Stimulated activated CD4-positive, alpha-beta T cell treated with anti-CD3 and anti-CD28 coated beads, TNF-alpha, amount 100 ng/mL, for 48 hours (primary cell): ENCODE results near the gene OSBPL9.
A peak's percentile ranks its signal among the peaks of the same experiment; 100 is the strongest.
"Not testable (repeated sequence)": the region's sequence is repeated elsewhere in the genome, so short reads cannot be mapped to it uniquely, and the experiment has no call there.

Experiments
- DNase-seq, 3 donors: peaks; one replicate each; pipeline ENCODE4 v3.0.0-alpha.2; 2020; ENCODE audit warnings: low read depth in 3 of 3

OSBPL9 gene

DNA sequence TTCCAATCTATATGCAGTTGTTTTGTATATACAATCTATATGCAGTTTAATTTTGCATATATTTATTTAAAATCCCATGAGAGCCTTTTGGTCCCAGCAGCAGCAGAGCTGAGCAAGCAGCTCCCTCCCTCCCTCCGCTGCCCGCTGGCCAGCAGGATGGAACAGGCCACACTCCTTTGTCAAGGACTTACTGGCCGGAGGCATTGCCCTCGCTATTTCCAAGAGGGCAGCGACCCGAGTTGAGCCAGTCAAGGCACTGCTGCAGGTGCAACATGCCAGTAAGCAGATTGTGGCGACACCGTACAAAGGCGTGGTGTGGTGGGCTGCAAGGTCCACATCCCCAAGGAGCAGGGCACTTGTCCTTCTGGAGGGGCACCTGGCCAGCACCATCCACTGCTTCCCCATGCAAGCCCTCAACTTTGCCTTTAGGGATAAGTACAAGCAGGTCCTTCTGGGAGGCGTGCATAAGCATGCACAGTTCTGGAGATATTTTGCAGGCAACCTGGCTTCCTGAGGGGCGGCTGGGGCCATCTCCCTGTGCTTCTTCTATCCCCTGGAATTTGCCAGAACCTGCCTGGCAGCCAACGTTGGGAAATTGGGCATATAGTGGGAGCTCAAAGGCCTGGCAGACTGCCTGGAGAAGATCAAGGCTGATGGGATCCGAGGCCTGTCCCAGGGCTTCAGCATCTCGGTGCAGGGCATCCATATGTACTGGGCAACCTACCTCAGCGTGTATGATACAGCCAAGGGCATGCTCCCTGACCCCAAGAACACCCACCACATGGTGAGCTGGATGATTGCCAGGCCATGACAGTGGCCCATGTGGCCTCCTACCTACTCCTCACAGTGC is 92.2 kb downstream of the OSBPL9 start:
- DNase-seq, result no peak

DNA sequence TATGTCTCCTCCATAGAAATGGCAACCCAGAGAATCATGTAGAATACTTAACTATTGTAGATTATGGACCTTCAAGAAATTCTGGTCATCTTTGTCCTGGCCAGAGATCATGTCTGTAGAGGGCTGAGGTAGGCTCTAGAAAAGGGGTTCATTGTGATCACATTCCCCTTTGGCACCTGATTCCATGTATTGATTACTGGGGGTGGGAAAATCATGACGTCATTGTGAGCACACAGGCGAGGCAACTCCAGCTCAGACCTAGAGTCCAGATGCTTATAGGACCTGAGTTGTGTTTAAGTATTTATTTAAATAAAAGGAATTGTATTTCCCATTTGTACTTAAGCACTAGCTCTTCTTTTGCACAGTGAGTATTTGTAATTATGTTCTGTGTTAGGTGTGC is 93.1 kb downstream of the OSBPL9 start:
- DNase-seq, result no peak

DNA sequence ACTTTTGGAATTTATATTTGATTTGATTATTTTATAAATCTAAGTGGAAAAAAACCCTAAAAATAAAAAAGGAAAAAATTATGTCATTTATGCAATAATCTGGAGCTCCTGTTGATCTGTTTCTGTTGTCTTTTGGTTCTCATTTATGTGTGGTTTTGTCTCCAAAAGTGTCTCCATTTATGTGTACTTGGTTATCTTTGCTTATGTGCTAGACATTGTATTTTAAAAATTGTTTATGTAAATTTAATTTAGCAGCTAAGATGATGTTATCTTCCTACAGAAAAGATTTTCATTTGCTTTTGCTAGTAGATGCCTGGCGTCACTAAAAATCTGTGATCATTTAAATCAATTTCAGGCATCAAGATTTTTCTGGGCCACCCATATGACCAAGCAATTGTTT is 95.7 kb downstream of the OSBPL9 start:
- DNase-seq, result no peak

DNA sequence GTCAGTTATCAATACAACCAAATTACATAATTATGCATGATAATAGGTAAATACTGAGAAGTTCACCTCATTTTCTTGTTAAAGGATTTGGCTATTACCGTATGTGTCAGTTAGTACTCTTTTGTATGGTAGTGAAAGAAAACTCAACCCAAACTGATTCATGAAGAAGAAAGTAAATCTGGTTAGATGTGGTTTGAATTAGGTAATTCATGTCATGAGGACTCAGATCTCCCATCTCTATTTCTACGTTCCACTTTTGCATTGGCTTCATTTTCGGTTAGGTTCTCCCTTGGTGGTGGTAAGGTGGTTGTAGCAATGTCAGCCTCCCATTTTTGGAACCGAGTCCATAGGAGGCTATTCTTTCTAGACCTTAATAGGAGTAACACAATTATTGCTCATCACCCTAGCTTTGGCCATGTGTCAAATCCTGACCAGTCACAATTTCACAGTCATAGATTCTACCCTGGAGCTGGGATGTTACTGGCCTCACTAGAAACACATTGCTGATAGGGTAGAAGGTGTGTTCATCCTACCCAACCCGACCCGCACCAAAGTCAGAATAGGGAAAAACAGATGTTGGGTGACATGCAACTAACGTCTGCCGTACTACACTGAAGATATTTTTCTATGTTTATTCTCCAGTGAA is 97.6 kb downstream of the OSBPL9 start:
- DNase-seq, result no peak

DNA sequence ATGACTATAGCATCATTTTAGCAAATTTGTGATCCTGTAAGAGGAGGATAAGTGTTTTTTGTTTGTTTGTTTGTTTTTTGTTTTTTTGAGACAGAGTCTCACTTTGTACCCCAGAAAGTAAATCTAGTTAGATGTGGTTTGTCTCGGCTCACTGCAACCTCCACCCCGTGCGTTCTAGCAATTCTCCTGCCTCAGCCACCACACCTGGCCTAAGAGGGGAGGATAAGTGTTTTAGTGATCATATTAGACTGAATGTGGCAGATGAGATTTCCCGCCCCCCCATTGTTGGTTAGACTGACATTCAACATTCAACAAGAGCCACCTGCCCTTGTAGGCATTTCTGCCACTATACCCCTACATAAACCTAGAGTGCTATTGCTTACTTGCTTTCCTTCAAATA is 98.5 kb downstream of the OSBPL9 start:
- no peak for DNase-seq

DNA sequence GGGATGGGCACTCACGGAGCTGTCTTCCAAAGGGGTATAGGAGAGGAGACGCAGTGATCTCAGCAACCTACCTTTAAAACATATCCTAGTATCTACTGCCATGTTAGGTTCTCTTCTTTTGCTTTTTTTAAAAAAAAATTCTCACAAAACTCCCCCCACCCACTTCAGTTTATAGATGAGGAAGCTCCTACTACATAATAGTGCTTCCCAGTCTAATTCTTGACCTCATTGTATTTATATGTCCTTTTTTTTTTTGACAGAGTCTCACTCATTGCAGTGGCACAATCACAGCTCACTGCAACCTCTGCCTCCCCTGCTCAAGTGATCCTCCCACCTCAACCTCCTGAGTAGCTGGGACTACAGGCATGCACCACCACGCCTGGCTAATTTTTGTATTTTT is 99.9 kb downstream of the OSBPL9 start:
- DNase-seq, result no peak

DNA sequence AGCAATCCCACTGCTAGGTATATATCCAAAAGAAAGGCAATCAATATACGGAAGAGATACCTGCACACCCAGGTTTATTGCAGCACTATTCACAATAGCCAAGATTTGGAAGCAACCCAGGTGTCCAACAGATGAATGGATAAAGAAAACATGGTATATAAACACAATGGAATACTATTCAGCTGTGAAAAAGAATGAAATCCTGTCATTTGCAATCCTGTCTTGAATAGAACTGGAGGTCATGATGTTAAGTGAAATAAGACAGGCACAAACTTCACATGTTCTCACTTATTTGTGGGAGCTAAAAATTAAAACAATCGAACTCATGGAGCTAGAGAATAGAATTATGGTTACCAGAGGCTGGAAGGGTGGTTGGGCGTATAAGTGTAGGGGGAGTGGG is 101.0 kb downstream of the OSBPL9 start:
- DNase-seq, result no peak

DNA sequence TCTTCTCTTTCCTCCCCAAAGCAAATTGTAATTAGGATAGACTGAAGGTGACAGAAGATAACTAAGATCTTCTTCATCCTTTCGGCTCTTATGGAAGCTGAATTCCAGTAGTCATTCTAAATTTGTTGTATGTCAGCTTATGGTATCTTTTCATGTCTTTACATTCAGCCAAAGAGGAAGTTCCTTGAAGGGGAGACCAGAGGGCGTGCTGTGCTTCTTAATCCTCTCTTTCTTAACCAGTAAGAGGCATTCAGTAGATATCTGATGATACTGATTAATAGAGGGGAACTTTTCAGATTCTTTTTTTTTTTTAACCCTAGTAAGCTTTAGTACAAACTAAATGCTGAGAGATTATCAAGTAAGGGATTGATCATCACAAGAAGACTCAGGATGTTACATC is 102.3 kb downstream of the OSBPL9 start:
- DNase-seq, result no peak

DNA sequence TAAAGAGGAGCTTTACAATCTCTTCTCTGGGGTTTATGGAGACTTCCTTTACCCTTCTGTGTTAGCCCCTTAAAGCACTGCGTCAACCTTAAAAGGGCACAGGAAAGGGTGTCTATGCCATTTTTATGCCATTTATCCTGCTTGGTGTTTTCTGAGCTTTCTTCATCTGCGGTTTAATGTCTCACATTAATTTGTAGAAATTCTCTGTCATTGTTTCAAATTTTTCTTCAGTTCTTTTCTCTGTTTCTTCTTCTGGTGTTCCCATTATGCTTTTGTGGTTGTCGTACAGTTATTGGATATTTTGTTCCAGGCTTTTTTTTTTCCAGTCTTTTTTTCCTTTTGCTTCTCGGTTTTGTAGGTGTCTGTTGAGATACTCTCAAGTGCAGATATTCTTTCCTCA is 107.9 kb downstream of the OSBPL9 start:
- DNase-seq, result no peak

DNA sequence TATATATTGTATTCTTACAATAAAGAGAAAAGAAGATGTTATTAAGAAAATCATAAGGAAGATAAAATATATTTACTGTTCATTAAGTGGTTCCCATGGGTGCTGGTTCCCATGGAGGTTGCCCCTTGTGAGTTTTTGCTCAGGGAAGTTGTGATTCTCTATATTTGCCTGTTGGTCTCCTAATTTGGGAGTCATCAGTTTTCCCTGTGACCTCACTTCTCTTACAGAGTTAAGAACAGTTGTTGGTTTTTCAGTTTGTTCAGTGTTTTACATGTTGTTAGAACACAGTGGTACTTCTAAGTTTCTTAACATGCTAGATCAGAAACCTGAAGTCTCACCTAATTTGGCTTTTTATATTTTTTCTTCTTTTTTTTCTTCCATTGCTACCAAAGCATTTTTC is 109.2 kb downstream of the OSBPL9 start:
- DNase-seq, result no peak

DNA sequence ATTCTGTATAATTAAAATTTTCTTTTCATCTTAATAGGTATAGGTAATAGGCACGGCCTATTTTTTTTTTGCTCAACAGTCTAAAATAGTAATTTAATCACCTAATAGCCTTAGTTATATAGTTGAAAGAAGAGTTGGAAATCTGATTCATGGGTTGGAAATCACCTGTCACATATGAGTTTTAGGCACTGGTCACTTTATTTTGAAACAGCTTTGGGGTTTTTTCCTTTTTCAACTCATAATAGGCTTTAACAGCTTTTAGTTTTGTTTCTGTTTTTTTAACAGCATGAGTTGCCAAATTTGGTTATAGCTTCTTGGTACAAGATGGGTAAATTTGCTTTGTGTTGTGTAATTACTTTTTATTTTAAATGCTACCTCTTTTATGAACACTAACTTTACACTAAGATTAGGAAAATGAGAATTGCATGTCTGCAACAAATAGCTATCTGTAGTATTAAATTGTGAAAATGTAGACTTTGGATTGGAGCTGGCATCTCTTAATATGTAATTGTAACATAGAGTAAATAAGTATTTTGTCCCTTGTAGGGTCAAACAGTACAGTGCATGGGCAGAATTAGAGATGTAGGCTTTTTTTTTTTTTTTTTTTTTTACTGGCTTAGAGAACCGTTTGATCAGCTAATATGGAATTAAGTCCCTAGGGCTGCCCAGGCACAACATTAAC is 109.8 kb downstream of the OSBPL9 start:
- no peak for DNase-seq

DNA sequence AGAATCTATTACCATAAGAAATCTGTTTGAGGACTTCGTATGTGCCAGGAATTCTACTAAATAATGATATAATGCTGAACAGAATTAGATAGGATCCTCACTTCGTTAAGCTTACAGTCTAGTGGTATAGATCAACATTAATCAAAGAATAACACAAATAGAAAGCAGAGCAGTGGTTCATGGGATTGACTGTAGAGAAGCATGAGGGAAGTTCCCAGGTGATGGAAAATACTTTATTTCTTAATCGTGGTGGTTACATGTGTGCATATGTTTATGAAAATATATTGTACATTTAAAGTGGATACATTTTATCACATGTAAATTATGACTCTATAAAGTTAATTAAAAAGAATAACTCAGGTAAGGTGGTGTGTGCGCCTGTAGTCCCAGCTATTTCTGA is 110.5 kb downstream of the OSBPL9 start:
- DNase-seq, result no peak

DNA sequence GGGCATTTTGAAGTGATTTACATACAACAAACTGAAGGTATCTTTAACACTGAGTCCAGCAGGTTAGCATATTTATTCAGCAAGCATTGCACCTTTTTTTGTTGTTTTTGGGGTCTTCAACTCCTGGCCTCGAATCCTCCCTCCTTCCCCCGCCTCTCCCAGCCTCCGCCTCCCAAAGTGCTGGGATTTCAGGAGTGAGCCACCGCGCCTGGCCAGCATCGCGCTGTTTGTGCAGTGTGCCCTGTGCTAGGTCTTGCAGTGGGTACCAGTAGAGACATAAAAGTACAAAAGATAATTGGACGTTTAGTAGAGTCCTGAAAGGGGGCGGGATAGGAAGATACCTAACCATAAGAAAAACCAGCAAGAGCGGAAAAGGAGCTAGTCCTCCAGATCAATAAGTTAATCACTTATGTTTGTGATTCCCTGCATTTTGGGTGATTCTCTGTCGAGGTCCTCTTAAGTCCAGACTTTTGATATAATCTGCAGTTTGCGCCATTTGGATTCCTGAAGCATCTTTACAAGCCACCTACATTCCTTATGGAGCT is 111.8 kb downstream of the OSBPL9 start:
- no peak for DNase-seq

DNA sequence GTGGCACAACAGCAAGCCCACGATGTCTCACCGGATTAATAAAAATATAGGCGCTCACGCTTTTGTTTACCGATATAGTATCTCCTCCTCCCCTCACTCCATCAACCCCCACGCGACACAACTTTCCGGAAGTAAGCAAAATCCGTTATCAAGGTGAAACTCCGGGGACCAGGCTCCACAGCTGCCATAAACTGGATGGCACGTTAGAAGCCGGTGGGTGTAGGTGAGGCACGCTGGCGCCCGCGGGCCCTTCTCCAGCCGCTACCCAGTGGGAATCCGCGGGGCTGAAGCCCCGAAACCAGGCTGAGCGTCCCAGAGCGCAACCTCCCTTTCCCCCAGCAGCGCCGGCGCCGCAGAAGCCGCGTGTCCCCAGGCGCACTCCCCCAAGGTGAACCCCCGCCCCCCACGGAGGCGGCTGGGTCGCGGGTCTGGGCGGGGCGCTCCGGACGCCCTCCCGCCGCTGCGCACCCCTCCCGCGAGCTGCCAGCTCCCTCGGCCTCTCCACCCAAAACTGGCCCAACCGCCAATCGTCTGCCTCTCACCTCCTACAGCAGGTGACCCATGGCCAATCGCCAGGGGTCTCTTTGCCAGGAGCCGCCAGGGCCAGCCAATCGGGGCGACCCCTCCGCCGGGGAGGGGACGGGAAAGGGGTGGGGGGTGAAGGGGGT is 112.4 kb downstream of the OSBPL9 start:
- DNase-seq, result peak; percentile 92 to 94 (median 93)

DNA sequence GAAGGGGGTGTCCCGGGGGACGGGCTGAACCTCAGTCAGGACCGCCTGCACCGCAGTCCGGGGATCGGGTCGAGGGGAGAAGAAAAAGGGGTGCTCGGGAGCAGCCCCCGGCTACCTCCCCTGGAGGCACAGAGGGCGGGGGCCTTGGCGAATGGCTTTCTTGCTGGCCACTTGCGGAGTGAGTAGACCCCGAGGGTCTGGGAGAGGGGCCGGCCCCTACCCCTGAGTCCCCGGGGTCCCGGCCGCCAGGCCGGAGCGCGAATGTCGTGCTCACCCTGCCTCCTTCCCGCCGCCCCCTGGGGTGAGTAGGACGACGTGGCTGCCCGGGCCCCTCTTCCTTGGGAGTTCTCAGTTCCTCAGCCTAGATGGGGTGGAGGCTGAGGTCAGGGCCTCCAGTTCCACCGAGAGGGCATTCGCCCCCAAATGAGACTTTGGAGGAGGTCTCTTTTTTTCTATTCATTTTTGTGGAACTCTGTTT is 113.0 kb downstream of the OSBPL9 start:
- peak in 1 of 3 donors; percentile 11 for DNase-seq

DNA sequence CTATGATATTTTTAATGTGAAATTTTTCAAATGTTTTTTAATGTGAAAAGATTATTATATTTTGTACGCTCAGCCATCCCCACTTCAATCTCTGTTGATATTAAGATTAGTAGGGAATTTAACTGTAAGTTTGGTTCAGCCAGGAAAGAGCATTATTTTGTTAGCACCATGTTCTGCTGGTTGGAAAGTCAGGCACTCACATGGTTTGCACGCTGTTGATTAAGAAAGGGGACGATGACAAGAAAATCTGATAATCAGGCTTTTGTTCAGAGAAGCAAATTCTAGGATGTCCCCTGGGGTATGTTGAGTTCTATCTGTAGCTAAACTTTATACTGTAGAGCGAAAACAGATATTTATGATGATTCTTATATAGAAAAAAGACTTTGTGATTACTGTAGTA is 115.1 kb downstream of the OSBPL9 start:
- no peak for DNase-seq

DNA sequence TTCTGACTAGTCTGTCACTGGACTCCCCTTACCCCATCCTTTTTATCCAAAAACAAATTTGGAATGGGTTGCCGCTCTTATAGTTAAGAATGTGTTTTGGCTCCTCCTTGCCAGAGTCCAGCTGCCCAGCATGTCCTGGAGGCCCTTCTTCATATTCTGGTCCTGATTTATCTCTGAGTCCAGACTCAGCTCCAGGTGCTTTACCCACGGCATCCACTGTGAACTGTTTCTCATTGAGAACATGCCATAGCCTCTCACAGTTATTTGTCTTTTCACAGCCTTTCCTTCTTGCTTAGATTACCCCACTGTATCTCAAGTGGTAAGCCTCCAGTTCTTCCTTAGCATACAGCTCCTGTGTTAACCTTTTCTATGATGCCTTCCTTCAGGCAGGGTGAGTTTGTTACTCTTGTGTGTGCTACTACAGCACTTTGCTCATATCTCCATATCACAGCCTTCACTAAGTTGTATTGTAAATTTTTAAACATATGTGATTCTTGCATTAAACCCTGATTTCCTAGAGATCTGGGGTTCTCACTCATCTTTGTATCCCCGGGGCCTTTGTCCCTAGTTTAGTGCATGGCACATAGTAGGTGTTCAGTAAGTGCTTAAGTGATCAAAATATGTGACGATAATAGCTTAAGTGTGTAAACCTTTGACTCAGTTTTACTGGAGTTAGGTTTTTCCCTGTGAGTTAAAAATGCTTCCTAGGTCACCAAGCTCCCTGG is 116.0 kb downstream of the OSBPL9 start:
- DNase-seq, result no peak

DNA sequence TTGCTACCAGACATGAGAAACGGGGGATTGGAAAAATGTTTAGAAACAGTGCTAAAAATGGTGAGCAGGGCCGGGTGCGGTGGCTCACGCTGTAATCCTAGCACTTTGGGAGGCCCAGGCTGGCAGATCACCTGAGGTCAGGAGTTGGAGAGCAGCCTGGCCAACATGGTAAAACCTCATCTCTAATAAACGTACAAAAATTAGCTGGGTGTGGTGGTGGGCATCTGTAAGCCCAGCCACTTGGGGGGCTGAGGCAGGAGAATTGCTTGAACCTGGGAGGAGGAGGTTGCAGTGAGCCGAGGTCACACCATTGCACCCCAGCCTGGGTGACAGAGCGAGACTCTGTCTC is 116.5 kb downstream of the OSBPL9 start:
- not testable (repeated sequence) for DNase-seq

DNA sequence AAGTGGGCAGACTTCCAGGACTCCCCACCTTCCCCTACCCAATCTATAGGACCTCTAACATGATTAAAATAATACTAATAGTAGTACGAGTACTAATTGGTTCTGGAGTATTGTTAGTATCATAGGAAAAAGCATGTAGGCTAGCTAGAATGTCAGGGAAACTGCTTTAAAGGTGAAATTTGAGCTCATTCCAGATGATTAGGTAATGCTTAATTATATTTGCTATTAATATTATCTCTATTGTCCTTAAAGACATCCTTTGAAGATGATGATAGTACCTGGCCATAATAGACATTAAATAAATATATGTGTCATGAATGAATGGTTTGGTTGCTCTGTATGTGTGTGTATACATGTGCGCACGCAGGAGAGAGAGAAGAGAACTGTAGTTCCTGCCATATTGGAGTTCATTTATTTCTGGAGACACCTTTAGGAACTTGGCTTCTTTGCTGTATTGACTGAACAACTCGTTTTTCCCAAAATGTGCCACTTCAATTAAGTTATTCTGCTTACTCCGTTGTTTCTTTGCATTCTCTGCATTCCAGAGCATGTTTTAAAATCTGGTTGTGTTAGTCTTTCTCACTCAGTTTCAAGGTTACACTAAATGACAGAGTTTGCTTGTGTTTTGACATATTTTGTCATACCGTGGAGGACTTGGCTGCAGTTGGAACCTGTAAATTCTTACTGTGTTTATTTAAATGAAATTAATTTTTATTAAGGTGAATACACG is 117.1 kb downstream of the OSBPL9 start:
- DNase-seq, result no peak

DNA sequence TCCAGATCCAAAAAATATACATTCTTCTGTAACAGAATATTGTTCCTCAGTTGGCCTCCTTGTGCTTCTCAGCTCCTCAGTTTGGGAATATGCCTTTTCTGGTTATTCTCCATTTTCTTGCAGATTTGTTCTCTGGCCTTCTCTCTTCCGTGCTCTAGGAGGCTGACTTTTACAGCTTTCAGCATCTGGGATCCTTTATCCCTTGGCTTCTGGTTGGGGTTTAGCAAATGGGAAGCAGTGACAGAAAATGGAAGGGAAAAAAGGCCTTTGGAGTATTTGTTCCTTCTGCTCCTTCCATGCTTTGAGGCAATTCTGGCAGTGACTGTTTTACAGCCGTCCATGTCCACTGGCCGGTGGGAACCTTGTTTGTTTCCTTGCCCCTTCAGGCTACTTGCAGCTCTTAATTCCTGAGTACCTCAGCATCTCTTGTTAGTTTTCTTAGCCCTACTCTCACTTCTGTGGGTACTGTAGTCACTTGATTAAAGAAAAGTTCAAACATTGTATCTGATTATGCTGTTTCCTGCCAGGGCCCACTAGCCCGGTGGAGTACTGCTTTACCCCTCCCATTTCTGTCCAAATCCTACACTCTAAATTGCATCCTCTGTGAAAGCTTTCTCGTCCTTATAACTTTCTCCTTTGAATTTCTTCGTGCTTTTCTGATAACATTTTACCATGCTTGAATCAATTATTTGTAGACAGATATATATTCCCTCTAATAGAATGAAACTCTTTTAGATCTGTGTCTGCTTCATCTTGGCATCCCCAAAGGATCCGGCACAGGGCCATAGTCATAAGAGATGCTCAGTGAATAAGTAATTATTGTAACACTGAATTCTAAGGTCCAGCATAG is 118.2 kb downstream of the OSBPL9 start:
- no peak for DNase-seq
